Muscle layer of duodenum (tissue), 2 donors: ENCODE measurements around the gene USF2.
"Not testable (repeated sequence)": the region's sequence is repeated elsewhere in the genome, so short reads cannot be mapped to it uniquely, and the experiment has no call there.

Experiments
- H3K27ac ChIP-seq: one replicate; pipeline ENCODE4 v1.7.0; 2013; ENCODE audit warnings: mild to moderate bottlenecking, low read length
- H3K27me3 ChIP-seq: one replicate; pipeline ENCODE4 v1.7.0; 2013; ENCODE audit warnings: low read depth, mild to moderate bottlenecking, control low read depth, low read length
- H3K36me3 ChIP-seq, 2 donors: one replicate each; pipeline ENCODE4 v1.7.0; 2013; ENCODE audit warnings: low read length in 2 of 2, control low read depth in 1 of 2, mild to moderate bottlenecking in 1 of 2; ENCODE audit not compliant: insufficient read depth in 2 of 2, control insufficient read depth in 1 of 2
- H3K4me1 ChIP-seq, 2 donors: one replicate each; pipeline ENCODE4 v1.7.0; 2013; ENCODE audit warnings: low read length in 2 of 2, mild to moderate bottlenecking in 2 of 2, control low read depth in 1 of 2, moderate library complexity in 1 of 2; ENCODE audit not compliant: insufficient read depth in 2 of 2, control insufficient read depth in 1 of 2
- H3K4me3 ChIP-seq, 2 donors: one replicate each; pipeline ENCODE4 v1.7.0; 2013; ENCODE audit warnings: low read length in 2 of 2, low read depth in 1 of 2, mild to moderate bottlenecking in 1 of 2
- H3K9me3 ChIP-seq, 2 donors: one replicate each; pipeline ENCODE4 v1.7.0; 2013; ENCODE audit warnings: low read length in 2 of 2, control low read depth in 1 of 2, mild to moderate bottlenecking in 1 of 2; ENCODE audit not compliant: control insufficient read depth in 1 of 2
- donor health status: healthy.

The USF2 gene

GRCh38 chr19:35226748-35227147 is 42.0 kb upstream of the USF2 start:
- Histone ChIP-seq H3K36me3 (no peaks in the 10 kb centered on the region), H3K4me1 (no peaks in the 10 kb centered on the region), H3K27me3 (no peaks in the 10 kb centered on the region), H3K27ac (no peak overlapping the region), H3K4me3 (no peak overlapping the region), H3K9me3 (peaks cover 3 to 5% of the 10 kb centered on the region in 2 donors)

GRCh38 chr19:35228177-35228930 is 40.4 kb upstream of the USF2 start, which contains the start of gene FAM187B:
TSS of gene FAM187B (minus strand) at chr19:35228739. CDS start at chr19:35228680, 59 bp downstream.
- Histone ChIP-seq H3K36me3 (no peaks in the 10 kb centered on the region), H3K27ac (no peak within 1 kb of the TSS), H3K27me3 (no peaks in the 10 kb centered on the region), H3K4me3 (no peak within 1 kb of the TSS), H3K4me1 (no peaks in the 10 kb centered on the region), H3K9me3 (no peaks in the 10 kb centered on the region)

- H3K27me3 ChIP-seq, result no peaks in the 10 kb centered on the region
- no peaks in the 10 kb centered on the region for H3K4me1 ChIP-seq
- no peak overlapping the region for H3K4me3 ChIP-seq
- H3K9me3 ChIP-seq, result no peaks in the 10 kb centered on the region
- H3K36me3 ChIP-seq, result no peaks in the 10 kb centered on the region
- H3K27ac ChIP-seq, result no peak overlapping the region
Observed at GRCh38 chr19:35229601-35230000, 39.2 kb upstream of the USF2 start.

GRCh38 chr19:35231956-35232645 is 36.7 kb upstream of the USF2 start:
- Histone ChIP-seq H3K4me1 (no peaks in the 10 kb centered on the region), H3K27ac (no peak overlapping the region), H3K36me3 (no peaks in the 10 kb centered on the region), H3K9me3 (no peaks in the 10 kb centered on the region), H3K4me3 (no peak overlapping the region), H3K27me3 (no peaks in the 10 kb centered on the region)

GRCh38 chr19:35232912-35233311 is 35.9 kb upstream of the USF2 start:
- Histone ChIP-seq H3K27ac (no peak overlapping the region), H3K27me3 (no peaks in the 10 kb centered on the region), H3K4me3 (no peak overlapping the region), H3K9me3 (no peaks in the 10 kb centered on the region), H3K4me1 (no peaks in the 10 kb centered on the region), H3K36me3 (no peaks in the 10 kb centered on the region)

- Histone ChIP-seq H3K27me3 (no peaks in the 10 kb centered on the region), H3K4me1 (no peaks in the 10 kb centered on the region), H3K27ac (no peak overlapping the region), H3K36me3 (no peaks in the 10 kb centered on the region), H3K4me3 (no peak overlapping the region), H3K9me3 (peaks cover 10% of the 10 kb centered on the region in 2 donors)
Observed at GRCh38 chr19:35236638-35237400, 31.9 kb upstream of the USF2 start.

GRCh38 chr19:35239597-35239996 is 29.2 kb upstream of the USF2 start:
- H3K9me3 ChIP-seq, result peaks cover 10 to 12% of the 10 kb centered on the region in 2 donors
- H3K27ac ChIP-seq, H3K27me3 ChIP-seq, H3K4me3 ChIP-seq, H3K4me1 ChIP-seq, H3K36me3 ChIP-seq: not testable (repeated sequence)

GRCh38 chr19:35240327-35240726 is 28.4 kb upstream of the USF2 start:
- no peaks in the 10 kb centered on the region for H3K27me3 ChIP-seq
- no peak overlapping the region for H3K27ac ChIP-seq
- peaks cover 10 to 12% of the 10 kb centered on the region in 2 donors for H3K9me3 ChIP-seq
- no peaks in the 10 kb centered on the region for H3K36me3 ChIP-seq
- H3K4me1 ChIP-seq, result no peaks in the 10 kb centered on the region
- no peak overlapping the region for H3K4me3 ChIP-seq

- Histone ChIP-seq H3K9me3 (peaks cover 10 to 12% of the 10 kb centered on the region in 2 donors), H3K36me3 (no peaks in the 10 kb centered on the region), H3K27ac (no peak overlapping the region), H3K4me1 (no peaks in the 10 kb centered on the region), H3K4me3 (no peak overlapping the region), H3K27me3 (no peaks in the 10 kb centered on the region)
Observed at GRCh38 chr19:35241417-35241816, 27.3 kb upstream of the USF2 start.

- peaks cover 0 to 15% of the 10 kb centered on the region in 2 donors for H3K4me1 ChIP-seq
- peaks cover 7% of the 10 kb centered on the region for H3K27me3 ChIP-seq
- no peak overlapping the region for H3K27ac ChIP-seq
- H3K36me3 ChIP-seq, result no peaks in the 10 kb centered on the region
- H3K9me3 ChIP-seq, result peaks cover 3 to 4% of the 10 kb centered on the region in 2 donors
- H3K4me3 ChIP-seq, result no peak overlapping the region
Observed at GRCh38 chr19:35246466-35247092, 22.2 kb upstream of the USF2 start.
